ENCODE data around the gene ZNF350.
"Not testable (repeated sequence)": the region's sequence is repeated elsewhere in the genome, so short reads cannot be mapped to it uniquely, and the experiment has no call there.

ZNF350 gene

DNA sequence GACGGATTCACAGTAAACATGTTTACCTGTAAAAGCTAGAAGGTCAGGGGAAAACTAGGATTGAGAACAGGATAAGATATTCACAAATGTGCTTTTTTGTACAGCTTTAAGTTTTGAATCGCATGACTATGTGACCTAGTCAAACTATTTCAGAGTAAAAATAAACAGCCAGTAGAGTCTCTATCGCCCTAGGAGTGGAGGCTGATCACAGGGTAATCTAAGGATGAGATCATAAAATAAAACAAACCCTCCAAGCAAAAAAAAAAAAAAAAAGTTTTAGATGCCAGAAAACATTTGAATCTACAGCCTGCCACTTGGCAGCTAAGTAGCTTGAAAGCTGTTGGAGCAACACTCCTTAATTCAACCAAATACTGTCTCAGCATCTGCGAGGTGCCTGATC lies 26.8 kb downstream of the ZNF350 start:
- no peak overlapping the region; the same call in 1 of the 2 replicates for H3K4me3 ChIP-seq (ENCODE audit: low read depth, low read length)
- TF ChIP-seq, protein P1, sequence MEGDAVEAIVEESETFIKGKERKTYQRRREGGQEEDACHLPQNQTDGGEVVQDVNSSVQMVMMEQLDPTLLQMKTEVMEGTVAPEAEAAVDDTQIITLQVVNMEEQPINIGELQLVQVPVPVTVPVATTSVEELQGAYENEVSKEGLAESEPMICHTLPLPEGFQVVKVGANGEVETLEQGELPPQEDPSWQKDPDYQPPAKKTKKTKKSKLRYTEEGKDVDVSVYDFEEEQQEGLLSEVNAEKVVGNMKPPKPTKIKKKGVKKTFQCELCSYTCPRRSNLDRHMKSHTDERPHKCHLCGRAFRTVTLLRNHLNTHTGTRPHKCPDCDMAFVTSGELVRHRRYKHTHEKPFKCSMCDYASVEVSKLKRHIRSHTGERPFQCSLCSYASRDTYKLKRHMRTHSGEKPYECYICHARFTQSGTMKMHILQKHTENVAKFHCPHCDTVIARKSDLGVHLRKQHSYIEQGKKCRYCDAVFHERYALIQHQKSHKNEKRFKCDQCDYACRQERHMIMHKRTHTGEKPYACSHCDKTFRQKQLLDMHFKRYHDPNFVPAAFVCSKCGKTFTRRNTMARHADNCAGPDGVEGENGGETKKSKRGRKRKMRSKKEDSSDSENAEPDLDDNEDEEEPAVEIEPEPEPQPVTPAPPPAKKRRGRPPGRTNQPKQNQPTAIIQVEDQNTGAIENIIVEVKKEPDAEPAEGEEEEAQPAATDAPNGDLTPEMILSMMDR (IDR thresholded peaks at IDR 0.05; ENCODE audit: low read depth, low read length), result no peak
- peaks cover 26% of the 10 kb centered on the region for H3K36me3 ChIP-seq
- peak overlapping the region; percentile 91 for H3K27ac ChIP-seq
- DNase-seq, result no peak
- H3K27me3 ChIP-seq (ENCODE audit: insufficient read depth, low read depth, severe bottlenecking), result no peaks in the 10 kb centered on the region
- H3K9me3 ChIP-seq (ENCODE audit: severe bottlenecking), result peaks cover 13% of the 10 kb centered on the region

DNA sequence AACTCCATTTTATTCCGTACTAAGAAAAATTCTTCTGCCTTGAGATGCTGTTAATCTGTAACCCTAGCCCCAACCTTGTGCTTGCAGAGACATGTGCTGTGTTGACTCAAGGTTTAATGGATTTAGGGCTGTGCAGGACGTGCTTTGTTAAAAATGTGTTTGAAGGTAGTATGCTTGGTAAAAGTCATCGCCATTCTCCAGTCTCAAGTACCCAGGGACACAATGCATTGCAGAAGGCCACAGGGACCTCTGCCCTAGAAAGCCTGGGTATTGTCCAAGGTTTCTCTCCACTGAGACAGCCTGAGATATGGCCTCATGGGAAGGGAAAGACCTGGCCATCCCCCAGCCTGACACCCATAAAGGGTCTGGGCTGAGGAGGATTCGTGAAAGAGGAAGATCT lies 28.8 kb downstream of the ZNF350 start:
- H3K27me3 ChIP-seq (ENCODE audit: insufficient read depth, low read depth, severe bottlenecking); H3K4me3 ChIP-seq (ENCODE audit: low read depth, low read length); DNase-seq: not testable (repeated sequence)
- Histone ChIP-seq H3K36me3 (peaks cover 12% of the 10 kb centered on the region), H3K27ac (peak overlapping the region; percentile 91; the same call in 1 of the 2 replicates), H3K9me3 (ENCODE audit: severe bottlenecking) (peaks cover 22% of the 10 kb centered on the region)

DNA sequence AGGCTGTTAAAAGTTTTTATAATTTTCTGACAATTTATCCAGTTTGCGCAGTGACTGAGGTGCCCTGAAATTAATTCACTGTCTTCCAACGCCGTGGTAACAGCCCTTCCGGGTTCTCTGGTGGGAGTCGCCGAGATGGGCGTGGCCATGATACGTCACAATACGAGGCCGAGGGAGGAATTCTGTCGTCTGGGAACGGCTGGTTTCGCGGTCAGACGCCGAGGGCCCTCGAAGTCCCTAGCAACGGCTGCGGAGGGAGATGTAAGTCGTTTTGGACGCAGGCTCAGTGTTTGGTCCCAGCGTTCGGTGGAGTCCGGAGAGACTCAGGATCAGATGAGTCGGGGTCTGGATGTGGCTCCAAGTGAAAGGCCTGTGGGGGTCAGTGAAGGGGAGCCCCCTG lies 37.7 kb downstream of the ZNF350 start:
- Histone ChIP-seq H3K36me3 (peaks cover 20% of the 10 kb centered on the region), H3K9me3 (ENCODE audit: severe bottlenecking) (peaks cover 39% of the 10 kb centered on the region), H3K27ac (peak overlapping the region; percentile 32), H3K27me3 (ENCODE audit: insufficient read depth, low read depth, severe bottlenecking) (no peaks in the 10 kb centered on the region), H3K4me3 (ENCODE audit: low read depth, low read length) (peak overlapping the region; percentile 52)
- TF ChIP-seq, protein P1 (IDR thresholded peaks at IDR 0.05; ENCODE audit: low read depth, low read length), result no peak
- peak; percentile 71 for DNase-seq

DNA sequence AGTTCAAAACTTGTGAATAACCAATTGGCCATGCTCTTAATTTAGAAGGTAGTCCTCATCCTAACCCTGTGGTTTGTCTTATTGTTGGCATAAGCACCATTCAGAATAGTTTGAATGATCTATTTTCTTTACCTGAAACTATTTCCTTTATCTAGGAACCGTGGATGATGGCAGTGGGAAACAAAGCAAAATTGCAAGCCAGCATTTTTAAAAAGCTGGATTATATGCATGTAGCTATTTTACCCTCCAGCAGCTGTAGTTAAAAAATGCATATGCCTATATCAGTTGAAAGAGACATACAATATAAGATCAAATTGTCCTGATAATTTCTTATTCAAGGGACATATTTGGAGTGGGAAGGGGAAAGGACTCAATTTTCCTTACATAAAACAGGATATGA lies 40.0 kb downstream of the ZNF350 start:
- DNase-seq, result no peak
- H3K27me3 ChIP-seq (ENCODE audit: insufficient read depth, low read depth, severe bottlenecking), result no peaks in the 10 kb centered on the region
- H3K27ac ChIP-seq, result no peak overlapping the region
- no peak overlapping the region for H3K4me3 ChIP-seq (ENCODE audit: low read depth, low read length)
- peaks cover 43% of the 10 kb centered on the region for H3K36me3 ChIP-seq
- TF ChIP-seq, protein P1 (IDR thresholded peaks at IDR 0.05; ENCODE audit: low read depth, low read length), result no peak
- peaks cover 37% of the 10 kb centered on the region for H3K9me3 ChIP-seq (ENCODE audit: severe bottlenecking)

DNA sequence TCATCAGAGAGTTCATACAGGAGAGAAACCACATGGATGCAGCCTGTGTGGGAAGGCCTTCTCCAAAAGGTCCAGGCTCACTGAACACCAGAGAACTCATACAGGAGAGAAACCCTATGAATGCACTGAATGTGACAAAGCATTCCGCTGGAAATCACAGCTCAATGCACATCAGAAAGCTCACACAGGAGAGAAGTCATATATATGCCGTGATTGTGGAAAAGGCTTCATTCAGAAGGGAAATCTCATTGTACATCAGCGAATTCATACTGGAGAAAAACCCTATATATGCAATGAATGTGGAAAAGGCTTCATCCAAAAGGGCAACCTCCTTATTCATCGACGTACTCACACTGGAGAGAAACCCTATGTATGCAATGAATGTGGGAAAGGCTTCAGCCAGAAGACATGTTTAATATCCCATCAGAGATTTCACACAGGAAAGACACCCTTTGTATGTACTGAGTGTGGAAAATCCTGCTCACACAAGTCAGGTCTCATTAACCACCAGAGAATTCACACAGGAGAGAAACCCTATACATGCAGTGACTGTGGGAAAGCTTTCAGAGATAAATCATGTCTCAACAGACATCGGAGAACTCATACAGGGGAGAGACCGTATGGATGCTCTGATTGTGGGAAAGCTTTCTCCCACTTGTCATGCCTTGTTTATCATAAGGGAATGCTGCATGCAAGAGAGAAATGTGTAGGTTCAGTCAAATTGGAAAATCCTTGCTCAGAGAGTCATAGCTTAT lies 41.7 kb downstream of the ZNF350 start:
- TF ChIP-seq, protein P1 (IDR thresholded peaks at IDR 0.05; ENCODE audit: low read depth, low read length), result no peak
- DNase-seq, result no peak
- H3K27me3 ChIP-seq (ENCODE audit: insufficient read depth, low read depth, severe bottlenecking), result no peaks in the 10 kb centered on the region
- peaks cover 36% of the 10 kb centered on the region for H3K9me3 ChIP-seq (ENCODE audit: severe bottlenecking)
- H3K36me3 ChIP-seq, result peaks cover 60% of the 10 kb centered on the region
- H3K27ac ChIP-seq, result no peak overlapping the region
- H3K4me3 ChIP-seq (ENCODE audit: low read depth, low read length), result no peak overlapping the region

DNA sequence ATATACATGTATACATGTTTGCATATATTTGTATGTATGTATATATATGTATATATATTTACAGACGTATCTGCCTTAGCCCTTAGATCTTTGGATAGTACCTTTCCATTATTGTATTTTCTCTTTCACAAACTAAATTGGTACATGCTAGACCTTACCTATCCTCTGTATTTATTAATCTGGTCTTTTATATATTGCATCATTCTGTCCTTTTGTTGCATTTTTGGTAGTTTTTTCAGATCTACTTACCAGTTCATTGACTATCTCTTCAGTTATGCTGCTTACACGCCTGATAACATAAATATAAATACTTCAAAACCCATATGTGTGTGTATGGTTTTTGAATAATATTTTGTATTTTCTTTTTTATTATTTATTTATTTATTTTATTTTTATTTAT lies 47.7 kb downstream of the ZNF350 start:
- DNase-seq, result no peak
- TF ChIP-seq, protein P1 (IDR thresholded peaks at IDR 0.05; ENCODE audit: low read depth, low read length), result no peak
- Histone ChIP-seq H3K9me3 (ENCODE audit: severe bottlenecking) (peaks cover 14% of the 10 kb centered on the region), H3K4me3 (ENCODE audit: low read depth, low read length) (no peak overlapping the region), H3K27ac (no peak overlapping the region), H3K36me3 (peaks cover 88% of the 10 kb centered on the region), H3K27me3 (ENCODE audit: insufficient read depth, low read depth, severe bottlenecking) (no peaks in the 10 kb centered on the region)
